Panc1 (cell line): ENCODE data around the gene MED16. TPM values are rescaled to one million over a fixed set of nuclear protein-coding genes. Genes with fewer than 3 reads are reported as not detected.

ENCODE experiments used
- ATAC-seq: fragments of 200-7000 bp; cut with Tn5 transposase; 2 replicates; pipeline ENCODE4 v1.9.1; 2020; ENCODE audit warnings: mild to moderate bottlenecking, moderate library complexity
- BruUV-seq: library from RNA; stranded (reverse); fragments of 400-500 nt; replicated peaks from 2 replicates; lab custom pipeline; 2021; lab: Mats Ljungman, UMichigan
- CTCF ChIA-PET: fragments of 300-600 bp; sonication (Branson Sonifier 250); formaldehyde crosslinking; loops from one replicate; lab custom pipeline; 2022; ENCODE audit warnings: antibody characterized with exemption; lab: Charles Lee
- POLR2A ChIA-PET: fragments of 300-600 bp; sonication (Branson Sonifier 250); formaldehyde crosslinking; loops from one replicate; lab custom pipeline; 2022; ENCODE audit warnings: antibody characterized with exemption; lab: Charles Lee
- DNase-seq: peaks from one replicate; pipeline ENCODE4 v3.0.0-alpha.2; 2010; ENCODE audit warnings: low read depth, low spot score
- H3K27ac ChIP-seq: 2 replicates; pipeline ENCODE4 v1.5.1; 2011; ENCODE audit warnings: mild to moderate bottlenecking, low read length, inconsistent platforms
- H3K27me3 ChIP-seq: fragments of 200-500 bp; sonication (Bioruptor generic); 2 replicates; pipeline ENCODE4 v1.6.0; 2014; ENCODE audit warnings: low read length, inconsistent platforms; ENCODE audit not compliant: control insufficient read depth, insufficient read depth
- H3K36me3 ChIP-seq: fragments of 200-500 bp; sonication (Bioruptor generic); 2 replicates; pipeline ENCODE4 v1.5.1; 2014; ENCODE audit warnings: inconsistent platforms, mild to moderate bottlenecking, low read length, moderate library complexity; ENCODE audit not compliant: control insufficient read depth, insufficient read depth
- H3K4me1 ChIP-seq: 2 replicates; pipeline ENCODE4 v1.5.1; 2011; ENCODE audit warnings: inconsistent platforms, mild to moderate bottlenecking, low read length, moderate library complexity; ENCODE audit not compliant: control insufficient read depth, insufficient read depth
- H3K4me3 ChIP-seq, 2 experiments: 2 replicates each; pipeline ENCODE4 v1.5.1; 2011 to 2012; ENCODE audit warnings: low read depth in 2 of 2, low read length in 2 of 2, mild to moderate bottlenecking in 2 of 2, inconsistent platforms in 1 of 2, moderate library complexity in 1 of 2
- H3K9me3 ChIP-seq: fragments of 200-500 bp; sonication (Bioruptor generic); 2 replicates; pipeline ENCODE4 v1.5.1; 2014; ENCODE audit warnings: low read depth, mild to moderate bottlenecking, inconsistent platforms, low read length, moderate library complexity; ENCODE audit not compliant: control insufficient read depth, insufficient read depth
- POLR2AphosphoS5 ChIP-seq: IDR thresholded peaks from 2 replicates; pipeline ENCODE4 v1.6.1; 2012; ENCODE audit warnings: mild to moderate bottlenecking, low read depth, low read length, moderate library complexity
- SIN3A ChIP-seq: IDR thresholded peaks from 2 replicates; pipeline ENCODE4 v1.6.1; 2012; ENCODE audit warnings: low read depth, mild to moderate bottlenecking, low read length, moderate library complexity, borderline replicate concordance; ENCODE audit not compliant: insufficient read depth
- TCF7L2 ChIP-seq: IDR thresholded peaks from 2 replicates; pipeline ENCODE4 v1.6.1; 2011; ENCODE audit warnings: mild to moderate bottlenecking, low read depth, low read length, inconsistent platforms
- in situ Hi-C: cut with HindIII; loops from 2 replicates; pipeline ENCODE4 v1.10.0; 2016; ENCODE audit warnings: low sequenced_read_pairs, low pct_unique_long_range_greater_than_20kb
- intact Hi-C: fragments of 100-400 bp; cut with micrococcal nuclease; formaldehyde crosslinking; loops from one replicate; pipeline ENCODE4 v1.10.0; 2022; ENCODE audit not compliant: unreplicated experiment
- total RNA-seq: library from RNA; stranded (reverse); gene quantifications from one replicate; pipeline ENCODE4 v1.2.1, GENCODE V29; 2021; ENCODE audit not compliant: unreplicated experiment
- TF ChIP-seq, protein P1 (sequence below), 2 experiments: IDR thresholded peaks; 2 replicates each; pipeline ENCODE4 v1.6.1; 2011 to 2012; ENCODE audit warnings: low read depth in 2 of 2, control low read depth in 1 of 2, low read length in 1 of 2, mild to moderate bottlenecking in 1 of 2, moderate library complexity in 1 of 2; ENCODE audit not compliant: insufficient read depth in 1 of 2
- TF ChIP-seq, protein P2 (sequence below): fragments of 450-650 bp; IDR thresholded peaks from 2 replicates; pipeline ENCODE4 v1.5.1; 2017; ENCODE audit warnings: mild to moderate bottlenecking

MED16 gene
- total RNA-seq, 1 experiment from 2014 or later = 39.5 TPM

DNA sequence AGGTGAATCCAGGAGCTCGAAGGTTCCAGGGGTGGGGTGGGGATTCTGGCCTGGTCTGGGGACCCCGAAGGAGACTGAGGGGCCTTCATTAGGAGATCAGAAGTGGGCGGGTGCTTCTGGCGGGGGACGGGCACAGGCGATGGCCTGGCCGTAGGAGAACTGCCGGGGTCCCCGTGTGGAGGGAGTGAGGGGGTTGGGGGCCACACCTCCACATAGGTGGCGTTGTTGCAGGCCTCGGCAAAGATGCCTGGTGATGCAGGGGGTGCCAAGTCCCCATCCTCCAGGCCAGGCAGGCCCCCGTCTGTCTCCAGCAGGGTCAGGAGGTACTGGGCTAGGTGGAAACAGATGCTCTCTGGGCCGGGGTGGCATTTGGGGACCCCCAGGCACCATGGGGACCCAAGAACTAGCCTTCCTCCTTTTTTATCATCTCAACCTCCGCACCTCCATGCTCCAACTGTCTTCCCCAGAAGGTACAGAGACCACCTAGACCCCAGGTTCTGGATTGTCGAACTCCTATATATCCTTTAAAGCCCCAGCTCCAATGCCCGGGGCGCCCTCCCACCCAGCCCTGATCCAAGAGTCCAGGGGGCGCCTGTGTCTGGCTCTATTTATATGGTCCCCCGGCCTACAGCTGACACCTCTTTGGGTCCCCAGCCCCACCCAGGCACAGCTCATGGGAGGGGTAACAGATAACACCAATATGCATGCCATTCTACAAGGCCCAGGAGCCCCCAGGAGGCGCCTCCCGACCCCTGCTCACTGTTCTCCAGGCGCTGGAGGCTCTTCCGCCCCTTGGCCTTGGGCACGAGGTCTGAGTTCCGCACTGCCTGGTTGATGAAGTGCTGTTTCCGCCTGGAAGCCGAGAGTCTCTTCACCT lies 8.5 kb upstream of the MED16 start:
- in situ Hi-C loops (no loop called here), intact Hi-C loops (no loop called here)
- ChIA-PET POLR2A (no interaction called here), CTCF (no interaction called here)
- Histone ChIP-seq H3K36me3 (no peaks in the 10 kb centered on the region), H3K27me3 (no peaks in the 10 kb centered on the region), H3K9me3 (no peaks in the 10 kb centered on the region), H3K4me1 (no peaks in the 10 kb centered on the region), H3K4me3 (no peak overlapping the region), H3K27ac (no peak overlapping the region)
- no peak for TF ChIP-seq POLR2AphosphoS5
- TF ChIP-seq TCF7L2 = no peak
- no TSS peak for BruUV-seq
- DNase-seq (no peak), ATAC-seq (no peak)

DNA sequence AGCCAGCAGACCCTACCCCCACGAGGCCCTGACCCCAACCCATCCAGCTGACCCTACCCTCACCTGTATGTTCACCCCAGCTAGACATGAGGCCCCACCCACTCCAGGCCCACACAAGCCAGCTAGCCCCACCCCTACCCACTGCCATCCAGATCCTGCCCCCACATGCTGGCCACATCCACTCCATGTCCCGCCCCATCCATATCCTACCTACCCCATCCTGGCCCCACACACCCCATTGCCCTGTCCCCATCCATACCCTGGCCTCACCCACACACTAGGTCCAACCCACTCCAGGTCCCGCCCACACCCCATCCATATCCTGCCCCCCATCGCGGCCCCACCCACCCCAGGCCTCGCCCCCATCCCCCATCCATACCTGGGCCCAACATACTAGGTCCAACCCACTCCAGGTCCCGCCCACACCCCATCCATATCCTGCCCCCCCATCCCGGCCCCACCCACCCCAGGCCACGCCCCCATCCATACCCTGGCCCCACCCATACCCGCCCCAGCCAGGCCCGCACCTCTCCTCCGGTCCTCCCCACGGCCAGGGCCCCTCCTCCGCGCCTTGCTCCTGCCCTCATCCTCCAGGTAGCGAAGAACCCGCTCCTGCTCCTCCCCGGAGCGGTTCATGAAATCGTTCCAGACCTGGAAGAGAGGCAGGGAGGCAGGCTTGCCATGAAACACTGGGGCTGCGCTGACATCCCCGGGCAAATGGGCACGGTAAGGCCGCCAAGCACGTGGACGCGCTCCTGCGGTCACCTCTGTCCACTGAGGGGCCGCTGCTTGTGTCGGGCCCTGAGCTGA lies 7.5 kb upstream of the MED16 start:
- no TSS peak for BruUV-seq
- Histone ChIP-seq H3K4me3 (no peak overlapping the region), H3K27me3 (no peaks in the 10 kb centered on the region), H3K9me3 (no peaks in the 10 kb centered on the region), H3K4me1 (no peaks in the 10 kb centered on the region), H3K36me3 (no peaks in the 10 kb centered on the region), H3K27ac (no peak overlapping the region)
- intact Hi-C loops (no loop called here), in situ Hi-C loops (no loop called here)
- ATAC-seq (peak; percentile 83), DNase-seq (no peak)
- no peak for TF ChIP-seq TCF7L2
- TF ChIP-seq, protein P1, sequence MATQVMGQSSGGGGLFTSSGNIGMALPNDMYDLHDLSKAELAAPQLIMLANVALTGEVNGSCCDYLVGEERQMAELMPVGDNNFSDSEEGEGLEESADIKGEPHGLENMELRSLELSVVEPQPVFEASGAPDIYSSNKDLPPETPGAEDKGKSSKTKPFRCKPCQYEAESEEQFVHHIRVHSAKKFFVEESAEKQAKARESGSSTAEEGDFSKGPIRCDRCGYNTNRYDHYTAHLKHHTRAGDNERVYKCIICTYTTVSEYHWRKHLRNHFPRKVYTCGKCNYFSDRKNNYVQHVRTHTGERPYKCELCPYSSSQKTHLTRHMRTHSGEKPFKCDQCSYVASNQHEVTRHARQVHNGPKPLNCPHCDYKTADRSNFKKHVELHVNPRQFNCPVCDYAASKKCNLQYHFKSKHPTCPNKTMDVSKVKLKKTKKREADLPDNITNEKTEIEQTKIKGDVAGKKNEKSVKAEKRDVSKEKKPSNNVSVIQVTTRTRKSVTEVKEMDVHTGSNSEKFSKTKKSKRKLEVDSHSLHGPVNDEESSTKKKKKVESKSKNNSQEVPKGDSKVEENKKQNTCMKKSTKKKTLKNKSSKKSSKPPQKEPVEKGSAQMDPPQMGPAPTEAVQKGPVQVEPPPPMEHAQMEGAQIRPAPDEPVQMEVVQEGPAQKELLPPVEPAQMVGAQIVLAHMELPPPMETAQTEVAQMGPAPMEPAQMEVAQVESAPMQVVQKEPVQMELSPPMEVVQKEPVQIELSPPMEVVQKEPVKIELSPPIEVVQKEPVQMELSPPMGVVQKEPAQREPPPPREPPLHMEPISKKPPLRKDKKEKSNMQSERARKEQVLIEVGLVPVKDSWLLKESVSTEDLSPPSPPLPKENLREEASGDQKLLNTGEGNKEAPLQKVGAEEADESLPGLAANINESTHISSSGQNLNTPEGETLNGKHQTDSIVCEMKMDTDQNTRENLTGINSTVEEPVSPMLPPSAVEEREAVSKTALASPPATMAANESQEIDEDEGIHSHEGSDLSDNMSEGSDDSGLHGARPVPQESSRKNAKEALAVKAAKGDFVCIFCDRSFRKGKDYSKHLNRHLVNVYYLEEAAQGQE (IDR thresholded peaks at IDR 0.05; ENCODE audit: insufficient read depth in 1 of 2, low read depth in 2 of 2, low read length in 1 of 2) = no peak
- TF ChIP-seq POLR2AphosphoS5 = no peak
- TF ChIP-seq, protein P2, sequence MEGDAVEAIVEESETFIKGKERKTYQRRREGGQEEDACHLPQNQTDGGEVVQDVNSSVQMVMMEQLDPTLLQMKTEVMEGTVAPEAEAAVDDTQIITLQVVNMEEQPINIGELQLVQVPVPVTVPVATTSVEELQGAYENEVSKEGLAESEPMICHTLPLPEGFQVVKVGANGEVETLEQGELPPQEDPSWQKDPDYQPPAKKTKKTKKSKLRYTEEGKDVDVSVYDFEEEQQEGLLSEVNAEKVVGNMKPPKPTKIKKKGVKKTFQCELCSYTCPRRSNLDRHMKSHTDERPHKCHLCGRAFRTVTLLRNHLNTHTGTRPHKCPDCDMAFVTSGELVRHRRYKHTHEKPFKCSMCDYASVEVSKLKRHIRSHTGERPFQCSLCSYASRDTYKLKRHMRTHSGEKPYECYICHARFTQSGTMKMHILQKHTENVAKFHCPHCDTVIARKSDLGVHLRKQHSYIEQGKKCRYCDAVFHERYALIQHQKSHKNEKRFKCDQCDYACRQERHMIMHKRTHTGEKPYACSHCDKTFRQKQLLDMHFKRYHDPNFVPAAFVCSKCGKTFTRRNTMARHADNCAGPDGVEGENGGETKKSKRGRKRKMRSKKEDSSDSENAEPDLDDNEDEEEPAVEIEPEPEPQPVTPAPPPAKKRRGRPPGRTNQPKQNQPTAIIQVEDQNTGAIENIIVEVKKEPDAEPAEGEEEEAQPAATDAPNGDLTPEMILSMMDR = no peak
- TF ChIP-seq SIN3A = no peak
- CTCF ChIA-PET = no interaction called here
- POLR2A ChIA-PET = no interaction called here
